HepG2 (cell line): ENCODE data around the gene TUFM. TPM values are rescaled to one million over a fixed set of nuclear protein-coding genes. Genes with fewer than 3 reads are reported as not detected.

ENCODE experiments used
- CHD2 ChIP-seq: IDR thresholded peaks from 2 replicates; pipeline ENCODE4 v1.6.1; 2011; ENCODE audit warnings: low read depth, low read length, improper control_type of control experiment
- DMAP1 ChIP-seq: IDR thresholded peaks from 2 replicates; pipeline ENCODE4 v1.6.1; 2016
- DPF2 ChIP-seq: sonication (generic); formaldehyde crosslinking; IDR thresholded peaks from 2 replicates; pipeline ENCODE4 v1.4.0; 2020; ENCODE audit warnings: mild to moderate bottlenecking, low read depth, missing genetic modification reagents, borderline replicate concordance
- FOXP1 ChIP-seq, 2 experiments: fragments of 450-650 bp in 1 of 2; IDR thresholded peaks; 2 replicates each; pipeline ENCODE4 v1.6.1; 2017 to 2018; ENCODE audit warnings: antibody characterized with exemption in 1 of 2
- HOXA3 ChIP-seq: sonication (generic); formaldehyde crosslinking; IDR thresholded peaks from 2 replicates; pipeline ENCODE4 v1.5.0; 2020; ENCODE audit warnings: missing genetic modification reagents
- MYNN ChIP-seq: sonication (generic); formaldehyde crosslinking; IDR thresholded peaks from 2 replicates; pipeline ENCODE4 v1.4.0; 2020; ENCODE audit warnings: mild to moderate bottlenecking, low read depth, missing genetic modification reagents
- MZF1 ChIP-seq: sonication (generic); formaldehyde crosslinking; IDR thresholded peaks from 2 replicates; pipeline ENCODE4 v1.8.1; 2023; ENCODE audit warnings: mild to moderate bottlenecking, missing genetic modification reagents, borderline replicate concordance
- NFKB2 ChIP-seq: sonication (generic); formaldehyde crosslinking; IDR thresholded peaks from 2 replicates; pipeline ENCODE4 v1.4.0; 2020; ENCODE audit warnings: missing genetic modification reagents, borderline replicate concordance
- PHF5A ChIP-seq: IDR thresholded peaks from one replicate; pipeline ENCODE4 v1.6.1; 2018; ENCODE audit warnings: low read depth, missing genetic modification reagents; ENCODE audit not compliant: unreplicated experiment
- RXRA ChIP-seq: sonication (generic); formaldehyde crosslinking; IDR thresholded peaks from 2 replicates; pipeline ENCODE4 v1.5.1; 2020; ENCODE audit warnings: missing genetic modification reagents
- TBX2 ChIP-seq: sonication (generic); formaldehyde crosslinking; IDR thresholded peaks from 2 replicates; pipeline ENCODE4 v1.5.0; 2020; ENCODE audit warnings: missing genetic modification reagents, mild to moderate bottlenecking, borderline replicate concordance
- ZBTB42 ChIP-seq: sonication (generic); formaldehyde crosslinking; IDR thresholded peaks from 2 replicates; pipeline ENCODE4 v1.5.0; 2020; ENCODE audit warnings: mild to moderate bottlenecking, missing genetic modification reagents
- ZNF12 ChIP-seq: sonication (generic); formaldehyde crosslinking; IDR thresholded peaks from 2 replicates; pipeline ENCODE4 v1.5.0; 2020; ENCODE audit warnings: missing genetic modification reagents
- ZNF234 ChIP-seq: sonication (generic); formaldehyde crosslinking; conservative IDR thresholded peaks from 2 replicates; pipeline ENCODE4 v1.5.1; 2020; ENCODE audit warnings: mild to moderate bottlenecking, missing genetic modification reagents
- ZNF317 ChIP-seq: sonication (generic); formaldehyde crosslinking; IDR thresholded peaks from 2 replicates; pipeline ENCODE4 v1.5.0; 2020; ENCODE audit warnings: mild to moderate bottlenecking, missing genetic modification reagents
- ZNF446 ChIP-seq: sonication (generic); formaldehyde crosslinking; IDR thresholded peaks from 2 replicates; pipeline ENCODE4 v1.5.0; 2020; ENCODE audit warnings: mild to moderate bottlenecking, missing genetic modification reagents
- ZNF589 ChIP-seq: sonication (generic); formaldehyde crosslinking; conservative IDR thresholded peaks from 2 replicates; pipeline ENCODE4 v1.8.0; 2022; ENCODE audit warnings: mild to moderate bottlenecking, moderate library complexity, missing genetic modification reagents
- ZNF609 ChIP-seq: sonication (generic); formaldehyde crosslinking; IDR thresholded peaks from 2 replicates; pipeline ENCODE4 v1.4.0; 2020; ENCODE audit warnings: mild to moderate bottlenecking, missing genetic modification reagents, borderline replicate concordance
- ZNF687 ChIP-seq: sonication (generic); formaldehyde crosslinking; IDR thresholded peaks from 2 replicates; pipeline ENCODE4 v1.5.1; 2020; ENCODE audit warnings: mild to moderate bottlenecking, missing genetic modification reagents, moderate library complexity
- ZNF703 ChIP-seq: sonication (generic); formaldehyde crosslinking; IDR thresholded peaks from 2 replicates; pipeline ENCODE4 v1.5.1; 2020; ENCODE audit warnings: missing genetic modification reagents, mild to moderate bottlenecking, moderate library complexity, borderline replicate concordance
- ZNF891 ChIP-seq: sonication (generic); formaldehyde crosslinking; IDR thresholded peaks from 2 replicates; pipeline ENCODE4 v1.5.0; 2020; ENCODE audit warnings: mild to moderate bottlenecking, missing genetic modification reagents
- ZZZ3 ChIP-seq: sonication (generic); formaldehyde crosslinking; IDR thresholded peaks from 2 replicates; pipeline ENCODE4 v1.4.0; 2020; ENCODE audit warnings: missing genetic modification reagents, mild to moderate bottlenecking, borderline replicate concordance
- polyA plus RNA-seq, 8 experiments: library from polyadenylated mRNA; depleted of rRNA in 3 of 8; stranded (reverse) in 7 of 8; unstranded in 1 of 8; fragments of >200 nt; fragmentation: Illumina TruSeq in 4 of 8; extraction: Trizol in 4 of 8; gene quantifications; 2 replicates each; pipeline versions ENCODE4 v1.2.1 to v1.2.3, GENCODE V29; 2011 to 2016; ENCODE audit warnings: low read depth in 4 of 8, missing spikeins in 1 of 8, mixed read lengths in 1 of 8; ENCODE audit not compliant: insufficient read depth in 1 of 8
- total RNA-seq, 5 experiments: library from RNA; depleted of rRNA; stranded (reverse); fragments of >200 nt; fragmentation: Illumina TruSeq; extraction: Trizol; gene quantifications; 2 replicates each; pipeline ENCODE4 v1.2.3, GENCODE V29; 2016; ENCODE audit warnings: low read depth in 1 of 5

Gene TUFM
- total and polyA plus RNA-seq, 2 of the 13 experiments (the other 11 are each of a cell fraction or from before 2014, with no cell fraction given), result 206 to 298 TPM

DNA sequence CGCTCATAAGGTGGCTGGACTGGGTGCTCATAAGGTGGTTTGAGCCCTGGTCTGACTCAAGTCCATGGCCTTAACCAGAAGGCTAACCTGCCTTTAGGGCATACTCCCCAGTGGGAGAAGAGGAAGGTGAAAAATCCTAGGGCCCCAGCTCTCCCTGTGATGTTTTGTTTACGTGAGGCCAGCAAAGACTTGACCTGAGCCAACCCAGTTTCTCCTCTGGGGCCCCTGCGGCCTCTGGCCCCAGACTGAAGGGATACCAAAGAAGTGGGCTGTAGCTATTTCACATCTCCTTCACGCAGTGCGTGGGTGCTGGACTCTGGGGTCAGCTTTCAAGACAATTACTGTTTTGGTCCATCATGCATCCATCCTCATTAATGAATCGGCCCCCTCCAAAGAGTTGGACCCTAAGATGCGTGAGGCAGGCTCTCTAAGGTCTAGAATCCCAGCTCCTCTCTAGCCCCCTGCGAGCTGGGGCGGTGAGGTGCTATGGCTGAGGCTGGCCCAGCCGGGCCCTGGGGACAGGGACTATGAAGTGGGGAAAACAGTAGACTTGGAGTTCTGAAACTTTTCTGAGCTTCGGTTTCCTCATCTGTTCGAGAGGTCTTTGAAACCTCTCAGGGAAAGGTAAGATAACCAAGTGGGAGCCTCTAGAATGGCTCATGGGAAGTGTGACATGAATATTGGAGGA is 19.0 kb upstream of the TUFM start (continued):
- 0 out of 2 replicates have a peak, but pooled peaks have one; percentile 22 for TF ChIP-seq ZNF609
- TF ChIP-seq ZNF446 (CRISPR knock-in tag), result 0 out of 2 replicates have a peak, but pooled peaks have one; percentile 7
- TF ChIP-seq HOXA3, result no peak
- no peak for TF ChIP-seq TBX2 (CRISPR knock-in tag)
- no peak for TF ChIP-seq ZNF703 (CRISPR knock-in tag)
- no peak for TF ChIP-seq ZNF317 (CRISPR knock-in tag)
- TF ChIP-seq PHF5A, result no peak
- no peak for TF ChIP-seq DMAP1
- TF ChIP-seq ZNF589, result no peak
- TF ChIP-seq MZF1 (CRISPR knock-in tag), result 0 out of 2 replicates have a peak, but pooled peaks have one; percentile 8
- TF ChIP-seq NFKB2 (CRISPR knock-in tag), result no peak
- TF ChIP-seq MYNN (CRISPR knock-in tag), result no peak
- TF ChIP-seq ZZZ3 (CRISPR knock-in tag), result no peak
- no peak for TF ChIP-seq CHD2
- 0 out of 2 replicates have a peak, but pooled peaks have one; percentile 4 for TF ChIP-seq DPF2 (CRISPR knock-in tag)
- no peak for TF ChIP-seq ZNF234 (CRISPR knock-in tag)
- TF ChIP-seq ZNF891 (CRISPR knock-in tag), result peak; percentile 8; the same call in 1 of the 2 replicates
- 0 out of 2 replicates have a peak, but pooled peaks have one; percentile 36 for TF ChIP-seq RXRA (CRISPR knock-in tag)
- no peak for TF ChIP-seq ZNF12 (CRISPR knock-in tag)
- no peak for TF ChIP-seq ZBTB42 (CRISPR knock-in tag)
- TF ChIP-seq ZNF687, result no peak
- TF ChIP-seq FOXP1 (IDR thresholded peaks at IDR 0.05), result no peak
- TF ChIP-seq FOXP1 (CRISPR knock-in tag; IDR thresholded peaks at IDR 0.05), result 0 out of 2 replicates have a peak, but pooled peaks have one; percentile 28
